IMR-90 (cell line): Measurements from ENCODE around the gene TMEM135. TPM values are rescaled to one million over a fixed set of nuclear protein-coding genes. Genes with fewer than 3 reads are reported as not detected.

ENCODE experiments used
- ATAC-seq: fragments of 200-7000 bp; cut with Tn5 transposase; 2 replicates; pipeline ENCODE4 v1.9.1; 2020; ENCODE audit warnings: low read depth, mild to moderate bottlenecking, moderate library complexity
- BruUV-seq: library from RNA; stranded (reverse); fragments of 400-500 nt; replicated peaks from 2 replicates; lab custom pipeline; 2021; lab: Mats Ljungman, UMichigan
- CTCF ChIA-PET: fragments of 300-600 bp; formaldehyde crosslinking; extraction: SDS; loops from one replicate; lab custom pipeline; 2021; ENCODE audit warnings: antibody characterized with exemption; lab: Yijun Ruan, JAX
- POLR2A ChIA-PET: fragments of 300-600 bp; sonication (Branson Sonifier 250); formaldehyde crosslinking; loops from one replicate; lab custom pipeline; 2022; ENCODE audit warnings: antibody characterized with exemption; ENCODE audit not compliant: unreplicated experiment; lab: Charles Lee
- DNase-seq: peaks from one replicate; pipeline ENCODE4 v3.0.0; 2013
- H2AFZ ChIP-seq: replicated peaks from 2 replicates; pipeline ENCODE3; 2013; ENCODE audit warnings: low read length, mild to moderate bottlenecking; ENCODE audit not compliant: poor library complexity
- H2AK5ac ChIP-seq: 2 replicates; pipeline ENCODE4 v1.6.1; 2013; ENCODE audit warnings: low read depth, low read length, inconsistent platforms
- H2AK9ac ChIP-seq: replicated peaks from 2 replicates; pipeline ENCODE3; 2013; ENCODE audit warnings: mild to moderate bottlenecking, low read depth, low read length, moderate library complexity; ENCODE audit not compliant: poor library complexity
- H2BK120ac ChIP-seq: 2 replicates; pipeline ENCODE4 v1.6.1; 2013; ENCODE audit warnings: low read depth, low read length, inconsistent platforms
- H2BK15ac ChIP-seq: 3 replicates; pipeline ENCODE4 v1.6.1; 2013; ENCODE audit warnings: low read depth, low read length, inconsistent platforms
- H2BK20ac ChIP-seq: 2 replicates; pipeline ENCODE4 v1.6.1; 2013; ENCODE audit warnings: low read depth, mild to moderate bottlenecking, inconsistent platforms, low read length, moderate library complexity
- H2BK5ac ChIP-seq: 2 replicates; pipeline ENCODE4 v1.6.1; 2013; ENCODE audit warnings: mild to moderate bottlenecking, low read depth, low read length, inconsistent platforms; ENCODE audit not compliant: poor library complexity, severe bottlenecking
- H3K14ac ChIP-seq: replicated peaks from 2 replicates; pipeline ENCODE4 v1.6.1; 2013; ENCODE audit warnings: low read depth, low read length, inconsistent platforms
- H3K18ac ChIP-seq: 2 replicates; pipeline ENCODE4 v1.6.1; 2013; ENCODE audit warnings: low read depth, low read length, control low read depth
- H3K23ac ChIP-seq: 2 replicates; pipeline ENCODE4 v1.6.1; 2013; ENCODE audit warnings: low read depth, low read length, inconsistent platforms
- H3K27ac ChIP-seq: 2 replicates; pipeline ENCODE4 v1.5.1; 2013; ENCODE audit warnings: mild to moderate bottlenecking, control low read depth, low read length; ENCODE audit not compliant: insufficient read depth
- H3K27me3 ChIP-seq: 2 replicates; pipeline ENCODE4 v1.6.1; 2013; ENCODE audit warnings: low read length; ENCODE audit not compliant: control insufficient read depth, insufficient read depth
- H3K36me3 ChIP-seq: 2 replicates; pipeline ENCODE4 v1.6.1; 2013; ENCODE audit warnings: low read length, mixed read lengths; ENCODE audit not compliant: control insufficient read depth, insufficient read depth
- H3K4ac ChIP-seq: 2 replicates; pipeline ENCODE4 v1.6.1; 2013; ENCODE audit warnings: low read depth, low read length, inconsistent platforms
- H3K4me1 ChIP-seq: 2 replicates; pipeline ENCODE4 v1.6.1; 2013; ENCODE audit warnings: low read length, mixed read lengths; ENCODE audit not compliant: control insufficient read depth, insufficient read depth
- H3K4me2 ChIP-seq: 2 replicates; pipeline ENCODE4 v1.6.1; 2013; ENCODE audit warnings: low read depth, mild to moderate bottlenecking, control low read depth, low read length, moderate library complexity
- H3K4me3 ChIP-seq: 2 replicates; pipeline ENCODE4 v1.5.1; 2013; ENCODE audit warnings: low read depth, mild to moderate bottlenecking, control low read depth, low read length, moderate library complexity; ENCODE audit not compliant: insufficient read depth
- H3K56ac ChIP-seq: 2 replicates; pipeline ENCODE4 v1.6.1; 2013; ENCODE audit warnings: low read length, inconsistent platforms; ENCODE audit not compliant: insufficient read depth; ENCODE audit errors: extremely low read depth
- H3K79me1 ChIP-seq, 2 experiments: 2 replicates each; pipeline ENCODE4 v1.6.1; 2013; ENCODE audit warnings: low read length in 2 of 2, inconsistent platforms in 1 of 2, low read depth in 1 of 2
- H3K9ac ChIP-seq: 2 replicates; pipeline ENCODE4 v1.6.1; 2013; ENCODE audit warnings: low read depth, low read length, control low read depth
- H3K9me1 ChIP-seq: 2 replicates; pipeline ENCODE4 v1.6.1; 2013; ENCODE audit warnings: low read length, inconsistent platforms; ENCODE audit not compliant: insufficient read depth
- H3K9me3 ChIP-seq: 2 replicates; pipeline ENCODE4 v1.6.1; 2013; ENCODE audit warnings: low read length; ENCODE audit not compliant: control insufficient read depth, insufficient read depth
- H4K20me1 ChIP-seq: 2 replicates; pipeline ENCODE4 v1.6.1; 2013; ENCODE audit warnings: low read length, inconsistent platforms; ENCODE audit not compliant: insufficient read depth
- H4K5ac ChIP-seq: 2 replicates; pipeline ENCODE4 v1.6.1; 2013; ENCODE audit warnings: mild to moderate bottlenecking, low read depth, low read length, control low read depth
- H4K8ac ChIP-seq, 2 experiments: 2 replicates each; pipeline ENCODE4 v1.6.1; 2013; ENCODE audit warnings: low read depth in 2 of 2, low read length in 2 of 2, control low read depth in 1 of 2, inconsistent platforms in 1 of 2
- H4K91ac ChIP-seq: 2 replicates; pipeline ENCODE4 v1.6.1; 2013; ENCODE audit warnings: low read depth, low read length, inconsistent platforms; ENCODE audit not compliant: insufficient read depth
- BHLHE40 ChIP-seq: fragments of 150-350 bp; IDR thresholded peaks from 2 replicates; pipeline ENCODE4 v1.6.1; 2016; ENCODE audit warnings: mild to moderate bottlenecking, low read depth, low read length
- CEBPB ChIP-seq: IDR thresholded peaks from 2 replicates; pipeline ENCODE4 v1.6.1; 2012; ENCODE audit warnings: low read depth, low read length, improper control_type of control experiment
- CHD1 ChIP-seq: IDR thresholded peaks from 2 replicates; pipeline ENCODE4 v1.6.1; 2012; ENCODE audit warnings: low read depth, low read length, improper control_type of control experiment
- MAFK ChIP-seq: IDR thresholded peaks from 2 replicates; pipeline ENCODE4 v1.6.1; 2012; ENCODE audit warnings: low read depth, low read length, improper control_type of control experiment
- MAZ ChIP-seq: IDR thresholded peaks from 2 replicates; pipeline ENCODE4 v1.6.1; 2012; ENCODE audit warnings: low read depth, mild to moderate bottlenecking, low read length, improper control_type of control experiment, moderate library complexity, borderline replicate concordance
- RAD21 ChIP-seq: IDR thresholded peaks from 2 replicates; pipeline ENCODE4 v1.6.1; 2012; ENCODE audit warnings: low read length, improper control_type of control experiment
- SMC3 ChIP-seq: fragments of 150-350 bp; IDR thresholded peaks from 2 replicates; pipeline ENCODE4 v1.6.1; 2016; ENCODE audit warnings: low read depth, mild to moderate bottlenecking, antibody characterized with exemption, low read length, moderate library complexity
- WGBS, 2 experiments: methylation state at CpG; one replicate each; pipeline versions ENCODE4 v1.1.5 to v1.1.7; 2013; ENCODE audit warnings: missing lambda C conversion rate in 2 of 2; ENCODE audit not compliant: insufficient read length in 1 of 2; ENCODE audit errors: extremely low coverage in 2 of 2; 5-methylcytosine and 5-hydroxymethylcytosine counted together
- dilution Hi-C: fragments of 300-500 bp; cut with HindIII; formaldehyde crosslinking; loops from one replicate; pipeline ENCODE4 v1.14.3; 2018; ENCODE audit warnings: low sequenced_read_pairs; ENCODE audit not compliant: unreplicated experiment
- in situ Hi-C: fragments of 300-500 bp; cut with MboI; formaldehyde crosslinking; loops from 3 replicates; pipeline ENCODE4 v1.14.3; 2019; ENCODE audit warnings: low sequenced_read_pairs, inconsistent platforms, mixed read lengths
- intact Hi-C: fragments of 100-400 bp; cut with micrococcal nuclease; formaldehyde crosslinking; loops from 2 replicates; pipeline ENCODE4 v1.10.0; 2022
- polyA plus RNA-seq, 3 experiments: library from polyadenylated mRNA; depleted of rRNA; stranded (reverse); fragments of >200 nt; gene quantifications; 2 replicates each; pipeline ENCODE4 v1.2.3, GENCODE V29; 2012; ENCODE audit warnings: low replicate concordance in 1 of 3
- total RNA-seq: library from RNA; depleted of rRNA; stranded (reverse); fragments of >200 nt; gene quantifications from 2 replicates; pipeline ENCODE4 v1.2.3, GENCODE V29; 2012
- TF ChIP-seq, protein P1 (sequence below): fragments of 150-350 bp; IDR thresholded peaks from 2 replicates; pipeline ENCODE4 v1.6.1; 2017; ENCODE audit warnings: mild to moderate bottlenecking, antibody characterized with exemption, low read length, low read depth
- TF ChIP-seq, protein P2 (sequence below): conservative IDR thresholded peaks from 2 replicates; pipeline ENCODE4 v1.5.1; 2012; ENCODE audit warnings: mild to moderate bottlenecking, low read depth, low read length, improper control_type of control experiment

Gene TMEM135
- total and polyA plus RNA-seq, 2 of the 4 experiments (the other 2 are of a cell fraction), result 3.9 to 5.9 TPM

DNA sequence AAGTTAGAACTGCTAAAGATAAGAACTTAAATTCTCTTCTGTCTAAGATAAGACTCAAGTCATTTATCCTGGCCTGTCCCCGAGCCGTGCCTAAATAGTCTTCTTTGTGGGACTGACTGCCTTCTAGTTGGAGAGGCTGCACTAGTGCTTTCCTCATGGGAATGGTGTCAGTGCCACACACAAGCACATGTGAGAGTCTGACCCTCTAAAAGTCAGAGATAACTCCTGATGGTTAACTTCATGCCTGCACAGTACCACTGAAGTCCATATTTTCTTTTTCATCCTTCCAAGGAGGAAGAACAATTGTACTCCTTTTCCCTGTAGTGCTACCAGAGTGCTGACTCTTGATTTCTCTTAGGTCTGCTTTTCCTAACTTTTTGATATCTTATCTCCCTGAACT lies 309.7 kb downstream of the TMEM135 start:
- no peak overlapping the region for H3K4ac ChIP-seq
- POLR2A ChIA-PET, result no interaction called here
- WGBS, 2 experiments, result 20% methylated on average over 2 of the region's 2 CpGs; no CpG with 5 or more reads in 1 of the 2 experiments
- H4K5ac ChIP-seq, result no peak overlapping the region
- H2AK9ac ChIP-seq, result no peak overlapping the region
- H2BK5ac ChIP-seq, result no peak overlapping the region
- no peaks in the 10 kb centered on the region for H3K9me3 ChIP-seq
- no peak overlapping the region for H4K91ac ChIP-seq
- H3K23ac ChIP-seq, result no peak overlapping the region
- intact Hi-C loops (no loop called here), in situ Hi-C loops (no loop called here), dilution Hi-C loops (no loop called here)
- no peak overlapping the region for H3K18ac ChIP-seq
- DNase-seq, result no peak
- H2AFZ ChIP-seq, result no peak overlapping the region
- no peaks in the 10 kb centered on the region for H3K9me1 ChIP-seq
- no peak overlapping the region for H3K9ac ChIP-seq
- no peak overlapping the region for H3K4me3 ChIP-seq
- H3K14ac ChIP-seq, result no peak overlapping the region
- H3K4me1 ChIP-seq, result no peaks in the 10 kb centered on the region
- no peak overlapping the region for H2BK15ac ChIP-seq
- no peak overlapping the region for H2BK120ac ChIP-seq
- H2AK5ac ChIP-seq, result no peak overlapping the region
- H3K27me3 ChIP-seq, result no peaks in the 10 kb centered on the region; the same call in 1 of the 2 replicates
- CTCF ChIA-PET, result no interaction called here
- no peak overlapping the region for H3K56ac ChIP-seq
- H4K8ac ChIP-seq, result no peak overlapping the region
- ATAC-seq, result no peak
- no peak overlapping the region for H3K4me2 ChIP-seq
- TF ChIP-seq MAZ, result no peak
- TF ChIP-seq SMC3, result no peak
- no peak for TF ChIP-seq BHLHE40
- TF ChIP-seq MAFK, result no peak
- no peak for TF ChIP-seq CHD1
- TF ChIP-seq, protein P1, sequence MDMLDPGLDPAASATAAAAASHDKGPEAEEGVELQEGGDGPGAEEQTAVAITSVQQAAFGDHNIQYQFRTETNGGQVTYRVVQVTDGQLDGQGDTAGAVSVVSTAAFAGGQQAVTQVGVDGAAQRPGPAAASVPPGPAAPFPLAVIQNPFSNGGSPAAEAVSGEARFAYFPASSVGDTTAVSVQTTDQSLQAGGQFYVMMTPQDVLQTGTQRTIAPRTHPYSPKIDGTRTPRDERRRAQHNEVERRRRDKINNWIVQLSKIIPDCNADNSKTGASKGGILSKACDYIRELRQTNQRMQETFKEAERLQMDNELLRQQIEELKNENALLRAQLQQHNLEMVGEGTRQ, result no peak
- TF ChIP-seq RAD21, result no peak
- no peak for TF ChIP-seq CEBPB
- TF ChIP-seq, protein P2, sequence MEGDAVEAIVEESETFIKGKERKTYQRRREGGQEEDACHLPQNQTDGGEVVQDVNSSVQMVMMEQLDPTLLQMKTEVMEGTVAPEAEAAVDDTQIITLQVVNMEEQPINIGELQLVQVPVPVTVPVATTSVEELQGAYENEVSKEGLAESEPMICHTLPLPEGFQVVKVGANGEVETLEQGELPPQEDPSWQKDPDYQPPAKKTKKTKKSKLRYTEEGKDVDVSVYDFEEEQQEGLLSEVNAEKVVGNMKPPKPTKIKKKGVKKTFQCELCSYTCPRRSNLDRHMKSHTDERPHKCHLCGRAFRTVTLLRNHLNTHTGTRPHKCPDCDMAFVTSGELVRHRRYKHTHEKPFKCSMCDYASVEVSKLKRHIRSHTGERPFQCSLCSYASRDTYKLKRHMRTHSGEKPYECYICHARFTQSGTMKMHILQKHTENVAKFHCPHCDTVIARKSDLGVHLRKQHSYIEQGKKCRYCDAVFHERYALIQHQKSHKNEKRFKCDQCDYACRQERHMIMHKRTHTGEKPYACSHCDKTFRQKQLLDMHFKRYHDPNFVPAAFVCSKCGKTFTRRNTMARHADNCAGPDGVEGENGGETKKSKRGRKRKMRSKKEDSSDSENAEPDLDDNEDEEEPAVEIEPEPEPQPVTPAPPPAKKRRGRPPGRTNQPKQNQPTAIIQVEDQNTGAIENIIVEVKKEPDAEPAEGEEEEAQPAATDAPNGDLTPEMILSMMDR, result no peak
- no TSS peak for BruUV-seq
- no peak overlapping the region for H3K27ac ChIP-seq
- no peaks in the 10 kb centered on the region for H3K79me1 ChIP-seq
- H3K36me3 ChIP-seq, result no peaks in the 10 kb centered on the region
- H4K20me1 ChIP-seq, result no peaks in the 10 kb centered on the region
- H2BK20ac ChIP-seq, result no peak overlapping the region
